ENCODE data around the gene HSFX4.
"Not testable (repeated sequence)": the region's sequence is repeated elsewhere in the genome, so short reads cannot be mapped to it uniquely, and the experiment has no call there.

HSFX4 gene

GRCh38 chrX:149946932-149947331 is 17.6 kb downstream of the HSFX4 start:
- not testable (repeated sequence) for H3K9ac ChIP-seq (ENCODE audit: low read depth, low read length); ATAC-seq (ENCODE audit: insufficient read depth, low read depth); H3K9me3 ChIP-seq (ENCODE audit: insufficient read depth, low read length, severe bottlenecking); DNase-seq; H2AFZ ChIP-seq (ENCODE audit: low read depth, low read length); H3K36me3 ChIP-seq (ENCODE audit: insufficient read depth, low read length); H3K4me2 ChIP-seq (ENCODE audit: insufficient read depth, low read length); H3K4me3 ChIP-seq (ENCODE audit: low read depth in 1 of 2, low read length in 2 of 2); H3K79me2 ChIP-seq (ENCODE audit: insufficient read depth, low read length); H3K4me1 ChIP-seq (ENCODE audit: insufficient read depth, low read length); H4K20me1 ChIP-seq (ENCODE audit: insufficient read depth, low read length); H3K27me3 ChIP-seq (ENCODE audit: insufficient read depth, low read length, poor library complexity); H3K27ac ChIP-seq (ENCODE audit: low read length)

- Histone ChIP-seq H4K20me1 (ENCODE audit: insufficient read depth, low read length) (no peaks in the 10 kb centered on the region), H3K79me2 (ENCODE audit: insufficient read depth, low read length) (no peaks in the 10 kb centered on the region), H3K4me1 (ENCODE audit: insufficient read depth, low read length) (no peaks in the 10 kb centered on the region), H3K4me3 (ENCODE audit: low read depth in 1 of 2, low read length in 2 of 2) (no peak overlapping the region), H3K36me3 (ENCODE audit: insufficient read depth, low read length) (no peaks in the 10 kb centered on the region), H2AFZ (ENCODE audit: low read depth, low read length) (no peak overlapping the region), H3K27ac (ENCODE audit: low read length) (no peak overlapping the region), H3K4me2 (ENCODE audit: insufficient read depth, low read length) (no peak overlapping the region), H3K27me3 (ENCODE audit: insufficient read depth, low read length, poor library complexity) (no peaks in the 10 kb centered on the region), H3K9ac (ENCODE audit: low read depth, low read length) (no peak overlapping the region), H3K9me3 (ENCODE audit: insufficient read depth, low read length, severe bottlenecking) (no peaks in the 10 kb centered on the region)
- no peak for ATAC-seq (ENCODE audit: insufficient read depth, low read depth)
- TF ChIP-seq EZH2 (IDR thresholded peaks at IDR 0.05; ENCODE audit: borderline replicate concordance, low read depth, low read length, severe bottlenecking): no peak
- TF ChIP-seq, protein P1, sequence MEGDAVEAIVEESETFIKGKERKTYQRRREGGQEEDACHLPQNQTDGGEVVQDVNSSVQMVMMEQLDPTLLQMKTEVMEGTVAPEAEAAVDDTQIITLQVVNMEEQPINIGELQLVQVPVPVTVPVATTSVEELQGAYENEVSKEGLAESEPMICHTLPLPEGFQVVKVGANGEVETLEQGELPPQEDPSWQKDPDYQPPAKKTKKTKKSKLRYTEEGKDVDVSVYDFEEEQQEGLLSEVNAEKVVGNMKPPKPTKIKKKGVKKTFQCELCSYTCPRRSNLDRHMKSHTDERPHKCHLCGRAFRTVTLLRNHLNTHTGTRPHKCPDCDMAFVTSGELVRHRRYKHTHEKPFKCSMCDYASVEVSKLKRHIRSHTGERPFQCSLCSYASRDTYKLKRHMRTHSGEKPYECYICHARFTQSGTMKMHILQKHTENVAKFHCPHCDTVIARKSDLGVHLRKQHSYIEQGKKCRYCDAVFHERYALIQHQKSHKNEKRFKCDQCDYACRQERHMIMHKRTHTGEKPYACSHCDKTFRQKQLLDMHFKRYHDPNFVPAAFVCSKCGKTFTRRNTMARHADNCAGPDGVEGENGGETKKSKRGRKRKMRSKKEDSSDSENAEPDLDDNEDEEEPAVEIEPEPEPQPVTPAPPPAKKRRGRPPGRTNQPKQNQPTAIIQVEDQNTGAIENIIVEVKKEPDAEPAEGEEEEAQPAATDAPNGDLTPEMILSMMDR (IDR thresholded peaks at IDR 0.05; ENCODE audit: borderline replicate concordance, extremely low read depth, low read length, poor library complexity, severe bottlenecking): no peak
- no peak for DNase-seq
These were observed 18.6 kb downstream of the HSFX4 start for GRCh38 chrX:149948016-149948415.

GRCh38 chrX:149949743-149950436 is 20.5 kb downstream of the HSFX4 start:
- Histone ChIP-seq H3K27me3 (ENCODE audit: insufficient read depth, low read length, poor library complexity) (no peaks in the 10 kb centered on the region), H3K4me2 (ENCODE audit: insufficient read depth, low read length) (no peak overlapping the region), H4K20me1 (ENCODE audit: insufficient read depth, low read length) (no peaks in the 10 kb centered on the region), H3K9me3 (ENCODE audit: insufficient read depth, low read length, severe bottlenecking) (no peaks in the 10 kb centered on the region), H3K36me3 (ENCODE audit: insufficient read depth, low read length) (no peaks in the 10 kb centered on the region), H2AFZ (ENCODE audit: low read depth, low read length) (no peak overlapping the region), H3K27ac (ENCODE audit: low read length) (no peak overlapping the region), H3K79me2 (ENCODE audit: insufficient read depth, low read length) (no peaks in the 10 kb centered on the region), H3K4me3 (ENCODE audit: low read depth in 1 of 2, low read length in 2 of 2) (no peak overlapping the region), H3K4me1 (ENCODE audit: insufficient read depth, low read length) (no peaks in the 10 kb centered on the region), H3K9ac (ENCODE audit: low read depth, low read length) (no peak overlapping the region)
- no peak for ATAC-seq (ENCODE audit: insufficient read depth, low read depth)
- TF ChIP-seq, protein P1 (IDR thresholded peaks at IDR 0.05; ENCODE audit: borderline replicate concordance, extremely low read depth, low read length, poor library complexity, severe bottlenecking): no peak
- no peak for TF ChIP-seq EZH2 (IDR thresholded peaks at IDR 0.05; ENCODE audit: borderline replicate concordance, low read depth, low read length, severe bottlenecking)
- DNase-seq: no peak

- Histone ChIP-seq H3K9ac (ENCODE audit: low read depth, low read length) (no peak overlapping the region), H3K4me3 (ENCODE audit: low read depth in 1 of 2, low read length in 2 of 2) (no peak overlapping the region), H3K36me3 (ENCODE audit: insufficient read depth, low read length) (no peaks in the 10 kb centered on the region), H3K27me3 (ENCODE audit: insufficient read depth, low read length, poor library complexity) (no peaks in the 10 kb centered on the region), H3K27ac (ENCODE audit: low read length) (no peak overlapping the region), H2AFZ (ENCODE audit: low read depth, low read length) (no peak overlapping the region), H3K9me3 (ENCODE audit: insufficient read depth, low read length, severe bottlenecking) (no peaks in the 10 kb centered on the region), H4K20me1 (ENCODE audit: insufficient read depth, low read length) (no peaks in the 10 kb centered on the region), H3K4me1 (ENCODE audit: insufficient read depth, low read length) (no peaks in the 10 kb centered on the region), H3K4me2 (ENCODE audit: insufficient read depth, low read length) (no peak overlapping the region), H3K79me2 (ENCODE audit: insufficient read depth, low read length) (no peaks in the 10 kb centered on the region)
- ATAC-seq (ENCODE audit: insufficient read depth, low read depth) (peak; percentile 68), DNase-seq (peak; percentile 19)
- TF ChIP-seq, protein P1 (IDR thresholded peaks at IDR 0.05; ENCODE audit: borderline replicate concordance, extremely low read depth, low read length, poor library complexity, severe bottlenecking): peak; percentile 62
- TF ChIP-seq EZH2 (IDR thresholded peaks at IDR 0.05; ENCODE audit: borderline replicate concordance, low read depth, low read length, severe bottlenecking): no peak
These were observed 21.3 kb downstream of the HSFX4 start for GRCh38 chrX:149950681-149951080.

All from DND-41 (cell line).